Nephron progenitor cell (in vitro differentiated cells): ENCODE data around the gene NOD1.

ENCODE experiments used
- DNase-seq: peaks from one replicate; pipeline ENCODE4 v3.0.0; 2021
- H3K27ac Mint-ChIP-seq: 2 replicates; pipeline ENCODE4 v1.8.0; 2021; ENCODE audit warnings: mild to moderate bottlenecking, moderate library complexity, mixed read lengths
- H3K27me3 Mint-ChIP-seq: 2 replicates; pipeline ENCODE4 v1.8.0; 2021; ENCODE audit warnings: mild to moderate bottlenecking, low read depth, mixed read lengths; ENCODE audit not compliant: poor library complexity
- H3K36me3 Mint-ChIP-seq: 2 replicates; pipeline ENCODE4 v1.8.0; 2021; ENCODE audit warnings: low read depth, mixed read lengths
- H3K4me1 Mint-ChIP-seq: 2 replicates; pipeline ENCODE4 v1.8.0; 2021; ENCODE audit warnings: mixed read lengths
- H3K4me3 Mint-ChIP-seq: 2 replicates; pipeline ENCODE4 v1.8.0; 2021; ENCODE audit warnings: mild to moderate bottlenecking, moderate library complexity, mixed read lengths
- H3K9me3 Mint-ChIP-seq: 2 replicates; pipeline ENCODE4 v1.8.0; 2021; ENCODE audit warnings: mild to moderate bottlenecking, moderate library complexity, mixed read lengths
- TF ChIP-seq, protein P1 (sequence below): fragments of 200-600 bp; sonication (generic); IDR thresholded peaks from 2 replicates; pipeline ENCODE4 v1.5.0; 2021; ENCODE audit warnings: antibody characterized with exemption

Gene NOD1

GRCh38 chr7:30411173-30411572 is 67.4 kb downstream of the NOD1 start:
- Mint-ChIP-seq H3K4me3 (no peak overlapping the region), H3K9me3 (peaks cover 12% of the 10 kb centered on the region), H3K4me1 (no peaks in the 10 kb centered on the region), H3K27ac (no peak overlapping the region), H3K36me3 (peaks cover 12% of the 10 kb centered on the region), H3K27me3 (peaks cover 3% of the 10 kb centered on the region)
- DNase-seq, result no peak
- TF ChIP-seq, protein P1, sequence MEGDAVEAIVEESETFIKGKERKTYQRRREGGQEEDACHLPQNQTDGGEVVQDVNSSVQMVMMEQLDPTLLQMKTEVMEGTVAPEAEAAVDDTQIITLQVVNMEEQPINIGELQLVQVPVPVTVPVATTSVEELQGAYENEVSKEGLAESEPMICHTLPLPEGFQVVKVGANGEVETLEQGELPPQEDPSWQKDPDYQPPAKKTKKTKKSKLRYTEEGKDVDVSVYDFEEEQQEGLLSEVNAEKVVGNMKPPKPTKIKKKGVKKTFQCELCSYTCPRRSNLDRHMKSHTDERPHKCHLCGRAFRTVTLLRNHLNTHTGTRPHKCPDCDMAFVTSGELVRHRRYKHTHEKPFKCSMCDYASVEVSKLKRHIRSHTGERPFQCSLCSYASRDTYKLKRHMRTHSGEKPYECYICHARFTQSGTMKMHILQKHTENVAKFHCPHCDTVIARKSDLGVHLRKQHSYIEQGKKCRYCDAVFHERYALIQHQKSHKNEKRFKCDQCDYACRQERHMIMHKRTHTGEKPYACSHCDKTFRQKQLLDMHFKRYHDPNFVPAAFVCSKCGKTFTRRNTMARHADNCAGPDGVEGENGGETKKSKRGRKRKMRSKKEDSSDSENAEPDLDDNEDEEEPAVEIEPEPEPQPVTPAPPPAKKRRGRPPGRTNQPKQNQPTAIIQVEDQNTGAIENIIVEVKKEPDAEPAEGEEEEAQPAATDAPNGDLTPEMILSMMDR, result no peak

DNA sequence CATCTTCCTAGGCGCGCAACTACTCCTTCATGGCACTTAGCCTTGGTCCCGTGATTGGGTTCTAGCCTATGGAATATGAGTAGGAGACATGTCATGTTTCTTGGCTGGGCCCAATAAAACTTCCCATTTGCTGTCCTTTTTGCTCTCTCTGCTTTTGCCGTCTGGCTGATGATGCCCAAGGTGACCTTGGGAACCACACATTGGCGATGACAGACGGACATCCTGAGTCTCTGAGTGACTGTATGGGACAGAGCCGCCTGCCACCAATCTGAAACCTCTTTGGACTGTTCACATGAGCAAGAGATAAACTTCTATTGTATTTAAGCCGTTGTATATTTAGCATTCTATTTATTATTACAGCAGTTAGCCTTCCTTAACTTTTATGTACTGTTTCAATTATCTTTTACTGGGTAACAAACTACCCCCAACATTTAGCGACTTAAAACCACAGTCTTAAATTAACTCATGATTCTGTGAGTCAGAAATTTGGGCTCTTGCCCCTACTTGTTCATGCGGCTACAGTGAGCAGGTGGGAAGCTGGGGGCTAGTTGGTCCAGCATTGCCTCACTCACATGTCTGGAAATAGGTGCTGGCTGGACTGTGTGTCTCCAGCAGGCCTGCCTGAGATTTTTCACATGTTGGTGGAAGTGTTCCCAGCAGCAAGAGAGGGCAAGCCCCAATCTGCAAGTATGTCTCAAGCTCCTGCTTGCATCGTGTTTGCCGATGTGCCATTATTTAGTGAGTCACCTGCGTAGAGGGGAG is 71.7 kb downstream of the NOD1 start:
- TF ChIP-seq, protein P1, result no peak
- H3K27ac Mint-ChIP-seq, result no peak overlapping the region
- H3K9me3 Mint-ChIP-seq, result no peaks in the 10 kb centered on the region
- no peaks in the 10 kb centered on the region for H3K4me1 Mint-ChIP-seq
- DNase-seq, result no peak
- H3K4me3 Mint-ChIP-seq, result no peak overlapping the region
- H3K27me3 Mint-ChIP-seq, result no peaks in the 10 kb centered on the region
- peaks cover 13% of the 10 kb centered on the region for H3K36me3 Mint-ChIP-seq

GRCh38 chr7:30405179-30405578 is 73.4 kb downstream of the NOD1 start:
- Mint-ChIP-seq H3K27ac (no peak overlapping the region), H3K9me3 (no peaks in the 10 kb centered on the region), H3K36me3 (peaks cover 13% of the 10 kb centered on the region), H3K4me1 (no peaks in the 10 kb centered on the region), H3K4me3 (no peak overlapping the region), H3K27me3 (no peaks in the 10 kb centered on the region)
- TF ChIP-seq, protein P1, result no peak
- DNase-seq, result no peak

- H3K4me3 Mint-ChIP-seq, result no peak overlapping the region
- no peak overlapping the region for H3K27ac Mint-ChIP-seq
- H3K36me3 Mint-ChIP-seq, result peaks cover 13% of the 10 kb centered on the region
- TF ChIP-seq, protein P1, result no peak
- H3K4me1 Mint-ChIP-seq, result no peaks in the 10 kb centered on the region
- DNase-seq, result no peak
- H3K9me3 Mint-ChIP-seq, result no peaks in the 10 kb centered on the region
- no peaks in the 10 kb centered on the region for H3K27me3 Mint-ChIP-seq
Observed at GRCh38 chr7:30403477-30403876, 75.1 kb downstream of the NOD1 start.

- H3K27ac Mint-ChIP-seq, result no peak overlapping the region
- no peak overlapping the region for H3K4me3 Mint-ChIP-seq
- TF ChIP-seq, protein P1, result no peak
- H3K36me3 Mint-ChIP-seq, result no peaks in the 10 kb centered on the region
- no peaks in the 10 kb centered on the region for H3K9me3 Mint-ChIP-seq
- DNase-seq, result no peak
- H3K27me3 Mint-ChIP-seq, result peaks cover 3% of the 10 kb centered on the region
- no peaks in the 10 kb centered on the region for H3K4me1 Mint-ChIP-seq
Observed at GRCh38 chr7:30396389-30396788, 82.2 kb downstream of the NOD1 start.

DNA sequence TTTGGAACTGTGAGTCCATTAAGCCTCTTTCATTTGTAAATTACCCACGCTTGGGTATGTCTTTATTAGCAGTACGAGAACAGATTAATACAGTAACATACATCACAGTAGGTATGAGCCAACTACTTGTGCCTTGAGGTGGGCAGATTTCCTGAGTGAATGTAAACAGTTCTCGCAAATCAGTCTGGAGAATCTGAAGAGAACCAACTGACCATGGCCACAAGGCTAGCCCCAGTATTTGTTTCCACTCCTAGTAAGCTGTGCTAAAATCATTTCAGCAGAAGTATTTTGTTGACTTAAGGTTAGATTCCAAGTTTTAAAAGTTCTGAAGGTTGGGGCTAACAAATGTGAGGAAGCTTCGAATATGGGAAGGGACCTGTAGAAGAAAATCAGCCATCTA is 82.9 kb downstream of the NOD1 start:
- H3K27me3 Mint-ChIP-seq, result peaks cover 5% of the 10 kb centered on the region
- no peaks in the 10 kb centered on the region for H3K4me1 Mint-ChIP-seq
- no peaks in the 10 kb centered on the region for H3K36me3 Mint-ChIP-seq
- H3K27ac Mint-ChIP-seq, result no peak overlapping the region
- DNase-seq, result no peak
- no peak overlapping the region for H3K4me3 Mint-ChIP-seq
- TF ChIP-seq, protein P1, result no peak
- no peaks in the 10 kb centered on the region for H3K9me3 Mint-ChIP-seq
